Ovary (tissue), 9 donors: ENCODE results near the gene GKN1. TPM values are rescaled to one million over a fixed set of nuclear protein-coding genes. Genes with fewer than 3 reads are reported as not detected.
"Not testable (repeated sequence)": the region's sequence is repeated elsewhere in the genome, so short reads cannot be mapped to it uniquely, and the experiment has no call there.

Source experiments
- DNase-seq, 5 donors: peaks; one replicate each; pipeline ENCODE4 v3.0.0-alpha.2; 2019 to 2020
- H3K27ac ChIP-seq, 2 donors: fragments of 200-600 bp; one replicate each; pipeline versions ENCODE4 v1.5.1 to v1.8.0; 2019 to 2022
- H3K27me3 ChIP-seq: fragments of 200-600 bp; one replicate; pipeline ENCODE4 v1.8.0; 2022
- H3K36me3 ChIP-seq: fragments of 200-600 bp; sonication (generic); one replicate; pipeline ENCODE4 v1.5.1; 2019
- H3K4me1 ChIP-seq: one replicate; pipeline ENCODE4 v1.8.1; 2013; ENCODE audit warnings: mild to moderate bottlenecking, moderate library complexity; ENCODE audit not compliant: insufficient read depth
- H3K4me3 ChIP-seq: fragments of 200-600 bp; sonication (generic); one replicate; pipeline ENCODE4 v1.5.1; 2017
- H3K9me3 ChIP-seq, 2 donors: fragments of 200-600 bp in 1 of 2; sonication (generic) in 1 of 2; one replicate each; pipeline versions ENCODE4 v1.5.1 to v1.8.1; 2013 to 2019; ENCODE audit warnings: mild to moderate bottlenecking in 1 of 2, moderate library complexity in 1 of 2
- EP300 ChIP-seq: sonication (generic); formaldehyde crosslinking; IDR thresholded peaks from one replicate; pipeline ENCODE4 v1.6.1; 2017; ENCODE audit warnings: antibody characterized with exemption
- POLR2A ChIP-seq: fragments of 450-650 bp; IDR thresholded peaks from one replicate; pipeline ENCODE4 v1.6.1; 2017; ENCODE audit warnings: antibody characterized with exemption, mild to moderate bottlenecking, moderate library complexity
- WGBS, 3 donors: extraction: QIAGEN DNeasy Blood & Tissue Kit in 1 of 3; methylation state at CpG; one replicate each; pipeline versions ENCODE4 v1.1.5 to v1.1.7; 2013 to 2017; 5-methylcytosine and 5-hydroxymethylcytosine counted together
- intact Hi-C, 4 donors: fragments of 100-400 bp; cut with DNase I; formaldehyde crosslinking; loops; one replicate each; pipeline versions ENCODE4 v1.11.0 to v1.15.1; 2022 to 2023
- polyA plus RNA-seq, 2 donors: library from polyadenylated mRNA; stranded (reverse); fragments of 200-250 nt in 1 of 2; fragments of 350-450 nt in 1 of 2; fragmentation: Illumina TruSeq in 1 of 2; extraction: RNeasy Lipid Tissue Mini Kit (QIAGEN cat#74804) in 1 of 2; gene quantifications; one replicate each; pipeline ENCODE4 v1.2.3, GENCODE V29; 2013 to 2014
- total RNA-seq, 7 donors: library from RNA; depleted of rRNA in 2 of 7; stranded (reverse); fragments of >200 nt in 2 of 7; fragmentation: NEBNext Ultra II Directional in 3 of 7; extraction: Animal tissue kit (Norgen Biotek cat#: 25700) in 3 of 7; gene quantifications; one replicate each; pipeline versions ENCODE4 v1.1.0 to v1.2.4, GENCODE V29; 2016 to 2023
- TF ChIP-seq, protein P1 (sequence below), 3 donors: fragments of 450-650 bp in 2 of 3; fragments of 200-600 bp in 1 of 3; IDR thresholded peaks; one replicate each; pipeline versions ENCODE4 v1.5.1 to v1.8.0; 2016 to 2022; ENCODE audit warnings: antibody characterized with exemption in 3 of 3, mild to moderate bottlenecking in 1 of 3
- donor health status: DM: no; HTN: no; CAD: no; lungs with moderate emphysema.
- donor health status: DM: no; HTN: no; CAD: no.
- donor health status: Bipolar disorder and iron deficiency.
- donor health status: DM: yes; HTN: yes; CAD: no.
- donor health status: DM: no; HTN: no; CAD: no.
- donor health status: DM: yes; HTN: yes; CAD: no.

The GKN1 gene
- total and polyA plus RNA-seq, 9 donors: not detected

DNA sequence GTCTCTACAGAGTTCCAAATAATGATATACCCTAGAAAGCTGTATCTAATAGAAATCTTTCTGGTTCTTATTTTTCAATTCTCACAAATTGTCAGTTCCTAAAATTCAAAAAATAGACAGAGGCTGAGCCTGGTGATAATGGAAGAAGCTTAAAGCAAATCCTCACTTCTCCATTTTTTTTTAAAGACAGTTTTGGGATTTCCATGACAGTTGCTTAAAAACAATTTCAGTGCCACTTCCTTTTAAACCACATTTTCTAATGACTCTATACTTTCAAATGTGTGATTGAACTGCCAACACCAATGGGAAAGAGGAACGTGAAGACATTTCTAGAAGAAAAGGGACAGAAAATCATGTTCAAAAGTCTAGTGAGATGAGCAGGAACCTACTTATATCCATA lies 25.7 kb upstream of the GKN1 start:
- Histone ChIP-seq H3K27me3 (no peaks in the 10 kb centered on the region), H3K36me3 (no peaks in the 10 kb centered on the region), H3K4me1 (no peaks in the 10 kb centered on the region), H3K27ac (no peak overlapping the region), H3K9me3 (no peaks in the 10 kb centered on the region), H3K4me3 (no peak overlapping the region)
- TF ChIP-seq EP300 (no peak), POLR2A (no peak)
- TF ChIP-seq, protein P1, sequence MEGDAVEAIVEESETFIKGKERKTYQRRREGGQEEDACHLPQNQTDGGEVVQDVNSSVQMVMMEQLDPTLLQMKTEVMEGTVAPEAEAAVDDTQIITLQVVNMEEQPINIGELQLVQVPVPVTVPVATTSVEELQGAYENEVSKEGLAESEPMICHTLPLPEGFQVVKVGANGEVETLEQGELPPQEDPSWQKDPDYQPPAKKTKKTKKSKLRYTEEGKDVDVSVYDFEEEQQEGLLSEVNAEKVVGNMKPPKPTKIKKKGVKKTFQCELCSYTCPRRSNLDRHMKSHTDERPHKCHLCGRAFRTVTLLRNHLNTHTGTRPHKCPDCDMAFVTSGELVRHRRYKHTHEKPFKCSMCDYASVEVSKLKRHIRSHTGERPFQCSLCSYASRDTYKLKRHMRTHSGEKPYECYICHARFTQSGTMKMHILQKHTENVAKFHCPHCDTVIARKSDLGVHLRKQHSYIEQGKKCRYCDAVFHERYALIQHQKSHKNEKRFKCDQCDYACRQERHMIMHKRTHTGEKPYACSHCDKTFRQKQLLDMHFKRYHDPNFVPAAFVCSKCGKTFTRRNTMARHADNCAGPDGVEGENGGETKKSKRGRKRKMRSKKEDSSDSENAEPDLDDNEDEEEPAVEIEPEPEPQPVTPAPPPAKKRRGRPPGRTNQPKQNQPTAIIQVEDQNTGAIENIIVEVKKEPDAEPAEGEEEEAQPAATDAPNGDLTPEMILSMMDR (IDR thresholded peaks at IDR 0.05): no peak
- 74 to 88% (median 85%) methylated on average over 1 of the region's 1 CpG for WGBS, 3 donors
- no peak for DNase-seq
- intact Hi-C loops: no loop called here

DNA sequence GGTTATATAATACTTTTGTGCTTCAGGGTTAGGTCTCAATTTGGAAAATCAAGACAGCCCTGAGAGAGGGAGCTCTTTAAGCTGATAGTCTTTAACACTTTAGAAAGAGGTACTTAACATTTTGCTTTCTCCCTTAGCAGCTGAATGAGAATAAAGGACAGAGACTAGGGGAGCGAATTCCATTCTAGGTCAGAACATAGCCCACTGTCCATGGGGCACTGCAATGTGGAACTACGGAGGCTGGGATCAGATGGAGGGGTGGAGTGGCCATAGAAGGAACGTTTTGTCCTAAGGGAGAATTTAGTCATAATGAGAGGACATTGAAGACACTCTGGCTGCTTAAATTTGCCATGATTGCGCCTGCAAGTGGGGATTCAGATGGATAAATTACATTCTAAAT lies 22.5 kb upstream of the GKN1 start:
- intact Hi-C loops: no loop called here
- Histone ChIP-seq H3K36me3 (no peaks in the 10 kb centered on the region), H3K4me3 (no peak overlapping the region), H3K27ac (no peak overlapping the region), H3K9me3 (no peaks in the 10 kb centered on the region), H3K4me1 (no peaks in the 10 kb centered on the region), H3K27me3 (no peaks in the 10 kb centered on the region)
- TF ChIP-seq EP300: no peak
- TF ChIP-seq, protein P1 (IDR thresholded peaks at IDR 0.05): no peak
- TF ChIP-seq POLR2A: no peak
- 76 to 77% (median 77%) methylated on average over 4 of the region's 4 CpGs for WGBS, 3 donors
- DNase-seq: no peak

DNA sequence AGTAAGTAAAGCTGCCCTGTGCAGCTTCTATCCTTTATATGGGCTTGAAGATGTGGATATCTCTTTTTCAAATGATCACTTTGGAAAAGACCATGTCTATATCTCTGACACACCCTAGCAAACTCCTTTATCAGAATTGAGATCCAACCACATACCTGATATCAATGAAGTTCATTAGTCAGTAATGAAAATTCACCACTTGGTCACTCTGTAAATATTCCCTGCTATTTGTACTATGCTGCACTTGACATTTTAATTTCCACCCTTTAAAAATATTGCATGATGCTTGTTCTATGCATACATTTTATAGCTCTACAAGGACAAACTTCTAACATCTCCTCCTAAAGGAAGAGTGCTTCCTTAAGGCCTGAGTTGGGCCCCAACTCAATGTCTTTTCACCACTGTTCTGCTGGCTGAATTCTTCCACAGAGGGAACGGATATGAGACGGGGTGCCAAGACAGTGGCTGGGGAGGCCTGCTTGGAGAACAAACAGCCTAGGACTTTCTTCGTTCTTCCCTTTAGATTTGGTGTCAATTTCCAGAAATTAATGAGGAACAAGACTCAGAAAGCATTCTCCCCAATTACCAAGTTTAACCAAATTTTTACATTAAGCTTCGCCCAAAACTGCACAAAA lies 21.4 kb upstream of the GKN1 start, which contains the start of gene GKN2:
Gene GKN2 (minus strand): TSS at position 7 of the 635 bp plus-strand sequence. CDS start 32 bp downstream, outside the sequence.
- DNase-seq: no peak
- Histone ChIP-seq H3K9me3 (no peaks in the 10 kb centered on the region), H3K27me3 (no peaks in the 10 kb centered on the region), H3K36me3 (no peaks in the 10 kb centered on the region), H3K27ac (no peak within 1 kb of the TSS), H3K4me1 (no peaks in the 10 kb centered on the region), H3K4me3 (no peak within 1 kb of the TSS)
- whole genome bisulfite sequencing, 3 donors: 88 to 95% (median 88%) methylated on average over 4 of the region's 4 CpGs
- TF ChIP-seq POLR2A (no peak), EP300 (no peak)
- TF ChIP-seq, protein P1 (IDR thresholded peaks at IDR 0.05): no peak
- intact Hi-C loops: no loop called here

DNA sequence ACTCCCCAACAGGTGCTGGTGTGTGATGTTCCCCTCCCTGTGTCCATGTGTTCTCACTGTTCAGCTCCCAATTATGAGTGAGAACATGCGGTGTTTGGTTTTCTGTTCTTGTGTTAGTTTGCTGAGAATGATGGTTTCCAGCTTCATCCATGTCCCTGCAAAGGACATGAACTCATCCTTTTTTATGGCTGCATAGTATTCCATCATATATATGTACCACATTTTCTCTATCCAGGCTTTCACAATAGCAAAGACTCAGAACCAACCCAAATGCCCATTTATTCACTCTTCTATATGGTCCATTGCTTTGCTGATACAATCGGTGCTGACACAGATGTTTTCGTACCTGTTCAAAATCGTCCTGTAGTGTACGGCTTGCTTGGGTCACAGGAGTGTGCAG lies 19.0 kb upstream of the GKN1 start:
- H3K4me1 ChIP-seq, H3K27ac ChIP-seq, H3K4me3 ChIP-seq, H3K9me3 ChIP-seq, H3K36me3 ChIP-seq, intact Hi-C loops, DNase-seq, H3K27me3 ChIP-seq: not testable (repeated sequence)
- 95 to 98% (median 97%) methylated on average over 5 of the region's 5 CpGs for WGBS, 3 donors

DNA sequence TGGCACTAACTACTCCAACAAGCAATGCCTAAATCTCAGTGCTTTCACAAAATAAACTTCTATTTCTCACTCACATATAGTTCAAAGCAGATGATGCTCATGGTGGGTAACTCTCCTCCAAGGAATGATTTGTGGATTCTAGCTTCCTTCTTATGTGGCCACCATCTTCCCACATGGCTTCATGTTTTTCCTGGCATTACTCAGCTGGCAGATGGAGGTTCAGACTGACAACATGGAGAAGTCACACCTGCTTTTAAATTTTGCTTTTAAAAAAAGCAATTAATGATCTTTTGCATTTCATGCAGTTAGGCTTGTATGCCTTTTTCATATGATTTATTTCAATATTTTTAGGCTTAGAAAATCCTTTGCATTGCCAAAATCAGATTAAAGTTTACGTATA lies 15.4 kb upstream of the GKN1 start:
- 85 to 89% (median 86%) methylated on average over 1 of the region's 1 CpG for WGBS, 3 donors
- Histone ChIP-seq H3K36me3 (no peaks in the 10 kb centered on the region), H3K4me3 (no peak overlapping the region), H3K4me1 (no peaks in the 10 kb centered on the region), H3K27ac (no peak overlapping the region), H3K27me3 (no peaks in the 10 kb centered on the region), H3K9me3 (no peaks in the 10 kb centered on the region)
- intact Hi-C loops: no loop called here
- TF ChIP-seq POLR2A: no peak
- TF ChIP-seq EP300: no peak
- TF ChIP-seq, protein P1 (IDR thresholded peaks at IDR 0.05): no peak
- no peak for DNase-seq
